Fibroblast of lung (primary cell): Measurements from ENCODE around the gene IL3. TPM values are rescaled to one million over a fixed set of nuclear protein-coding genes. Genes with fewer than 3 reads are reported as not detected.

Experiments used
- DNase-seq, 2 donors: peaks; one replicate each; pipeline versions ENCODE4 v3.0.0 to v3.0.0-alpha.2; 2010; ENCODE audit warnings: low read depth in 2 of 2
- H2AFZ ChIP-seq: 2 replicates; pipeline ENCODE4 v1.5.1; 2012; ENCODE audit warnings: low read length, control low read depth, inconsistent platforms
- H3K27ac ChIP-seq: 2 replicates; pipeline ENCODE4 v1.5.1; 2011; ENCODE audit warnings: low read length, control low read depth; ENCODE audit not compliant: insufficient read depth
- H3K27me3 ChIP-seq: 2 replicates; pipeline ENCODE4 v1.5.1; 2011; ENCODE audit warnings: mild to moderate bottlenecking, low read length; ENCODE audit not compliant: control insufficient read depth, insufficient read depth
- H3K36me3 ChIP-seq: 2 replicates; pipeline ENCODE4 v1.5.1; 2011; ENCODE audit warnings: low read length; ENCODE audit not compliant: control insufficient read depth, insufficient read depth
- H3K4me1 ChIP-seq: 2 replicates; pipeline ENCODE4 v1.5.1; 2011; ENCODE audit warnings: low read length; ENCODE audit not compliant: control insufficient read depth, insufficient read depth; ENCODE audit errors: extremely low read depth
- H3K4me2 ChIP-seq: 2 replicates; pipeline ENCODE4 v1.5.1; 2011; ENCODE audit warnings: low read length, control low read depth; ENCODE audit not compliant: insufficient read depth; ENCODE audit errors: extremely low read depth
- H3K4me3 ChIP-seq, 4 experiments: fragments of 200-600 bp in 1 of 4; sonication (generic) in 1 of 4; replicated peaks in 1 of 4; 2 replicates each; pipeline ENCODE4 v1.5.1; 2011 to 2016; ENCODE audit warnings: low read length in 4 of 4, low read depth in 3 of 4, mild to moderate bottlenecking in 3 of 4, control low read depth in 2 of 4, inconsistent platforms in 1 of 4, mixed read lengths in 1 of 4; ENCODE audit not compliant: insufficient read depth in 1 of 4; ENCODE audit errors: control extremely low read depth in 1 of 4
- H3K79me2 ChIP-seq: 2 replicates; pipeline ENCODE4 v1.5.1; 2012; ENCODE audit warnings: mild to moderate bottlenecking, low read length, inconsistent platforms; ENCODE audit not compliant: control insufficient read depth, insufficient read depth
- H3K9ac ChIP-seq: 2 replicates; pipeline ENCODE4 v1.5.1; 2011; ENCODE audit warnings: mild to moderate bottlenecking, low read length, control low read depth; ENCODE audit not compliant: insufficient read depth
- H3K9me3 ChIP-seq: 2 replicates; pipeline ENCODE4 v1.5.1; 2012; ENCODE audit warnings: low read depth, low read length; ENCODE audit not compliant: control insufficient read depth, insufficient read depth
- H4K20me1 ChIP-seq: 2 replicates; pipeline ENCODE4 v1.5.1; 2011; ENCODE audit warnings: low read length; ENCODE audit not compliant: control insufficient read depth, insufficient read depth; ENCODE audit errors: extremely low read depth
- EZH2 ChIP-seq: IDR thresholded peaks from 2 replicates; pipeline ENCODE4 v1.5.1; 2012; ENCODE audit warnings: low read length, control low read depth, mild to moderate bottlenecking; ENCODE audit errors: missing control alignments
- polyA plus RNA-seq, 2 donors: library from polyadenylated mRNA; depleted of rRNA in 1 of 2; stranded (reverse) in 1 of 2; unstranded in 1 of 2; fragments of >200 nt; gene quantifications; 2 replicates each; pipeline ENCODE4 v1.2.1, GENCODE V29; 2011 to 2012; ENCODE audit warnings: missing spikeins in 1 of 2
- total RNA-seq: library from RNA; depleted of rRNA; stranded (reverse); fragments of >200 nt; gene quantifications from 2 replicates; pipeline ENCODE4 v1.2.1, GENCODE V29; 2014
- TF ChIP-seq, protein P1 (sequence below), 2 donors: IDR thresholded peaks in 1 of 2; conservative IDR thresholded peaks in 1 of 2; 1 replicate in 1 of 2; 2 replicates in 1 of 2; pipeline ENCODE4 v1.5.1; 2011 to 2012; ENCODE audit warnings: low read length in 2 of 2, control low read depth in 1 of 2, inconsistent platforms in 1 of 2, low read depth in 1 of 2, mild to moderate bottlenecking in 1 of 2

Gene IL3
- total and polyA plus RNA-seq, 2 donors (not counting 1 experiment from before 2014, with no cell fraction given): not detected

DNA sequence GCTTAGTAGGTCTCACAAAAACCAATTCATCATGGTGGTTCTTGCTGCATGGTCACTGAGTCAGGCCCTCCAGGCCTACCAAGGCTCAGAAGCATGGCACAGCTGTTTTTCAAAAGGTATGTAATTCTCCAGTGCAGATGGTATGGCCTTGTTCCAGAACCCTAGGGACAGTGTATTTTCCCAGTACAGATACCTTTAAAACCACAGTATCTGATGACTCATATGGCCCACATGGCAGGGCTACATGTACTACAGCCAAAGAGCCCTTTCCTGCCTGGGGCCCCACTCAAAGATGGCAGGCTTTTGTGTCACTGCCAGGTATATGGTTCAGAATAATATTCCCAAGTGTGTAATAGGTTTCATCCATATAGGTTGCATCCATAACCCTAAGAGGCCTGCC lies 29.7 kb downstream of the IL3 start:
- no peaks in the 10 kb centered on the region for H4K20me1 ChIP-seq
- no peak for TF ChIP-seq EZH2
- TF ChIP-seq, protein P1, sequence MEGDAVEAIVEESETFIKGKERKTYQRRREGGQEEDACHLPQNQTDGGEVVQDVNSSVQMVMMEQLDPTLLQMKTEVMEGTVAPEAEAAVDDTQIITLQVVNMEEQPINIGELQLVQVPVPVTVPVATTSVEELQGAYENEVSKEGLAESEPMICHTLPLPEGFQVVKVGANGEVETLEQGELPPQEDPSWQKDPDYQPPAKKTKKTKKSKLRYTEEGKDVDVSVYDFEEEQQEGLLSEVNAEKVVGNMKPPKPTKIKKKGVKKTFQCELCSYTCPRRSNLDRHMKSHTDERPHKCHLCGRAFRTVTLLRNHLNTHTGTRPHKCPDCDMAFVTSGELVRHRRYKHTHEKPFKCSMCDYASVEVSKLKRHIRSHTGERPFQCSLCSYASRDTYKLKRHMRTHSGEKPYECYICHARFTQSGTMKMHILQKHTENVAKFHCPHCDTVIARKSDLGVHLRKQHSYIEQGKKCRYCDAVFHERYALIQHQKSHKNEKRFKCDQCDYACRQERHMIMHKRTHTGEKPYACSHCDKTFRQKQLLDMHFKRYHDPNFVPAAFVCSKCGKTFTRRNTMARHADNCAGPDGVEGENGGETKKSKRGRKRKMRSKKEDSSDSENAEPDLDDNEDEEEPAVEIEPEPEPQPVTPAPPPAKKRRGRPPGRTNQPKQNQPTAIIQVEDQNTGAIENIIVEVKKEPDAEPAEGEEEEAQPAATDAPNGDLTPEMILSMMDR (conservative IDR thresholded peaks at IDR 0.05 in 1 of 2, IDR thresholded peaks at IDR 0.05 in 1 of 2; ENCODE audit: low read depth in 1 of 2, low read length in 2 of 2): no peak
- no peak overlapping the region for H3K27ac ChIP-seq
- H3K9ac ChIP-seq: no peak overlapping the region
- H3K79me2 ChIP-seq: no peaks in the 10 kb centered on the region
- no peak overlapping the region for H3K4me2 ChIP-seq
- no peaks in the 10 kb centered on the region for H3K27me3 ChIP-seq
- no peaks in the 10 kb centered on the region for H3K36me3 ChIP-seq
- H2AFZ ChIP-seq: no peak overlapping the region
- peak; percentile 82 to 93 for DNase-seq
- no peak overlapping the region for H3K4me3 ChIP-seq
- H3K4me1 ChIP-seq: peaks cover 30% of the 10 kb centered on the region
- no peaks in the 10 kb centered on the region for H3K9me3 ChIP-seq

DNA sequence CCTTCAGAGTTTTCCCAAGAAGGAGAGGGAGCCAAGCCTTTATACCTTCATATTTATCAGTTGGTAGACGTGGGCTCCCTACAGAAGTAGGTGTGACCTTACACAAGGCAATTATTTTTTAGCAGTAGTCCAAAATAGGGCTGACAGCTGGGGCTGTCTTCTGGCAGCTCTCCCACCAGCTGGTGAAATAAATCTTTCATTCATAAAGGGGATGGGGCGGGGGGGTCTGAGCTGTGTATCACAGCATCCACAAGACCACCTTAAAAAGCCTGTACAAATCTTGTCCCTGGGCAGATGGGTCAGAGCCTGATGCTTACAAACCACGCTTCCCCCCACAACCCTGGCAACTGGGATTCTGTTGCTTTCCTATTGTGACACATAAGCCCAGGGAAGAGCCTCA lies 32.8 kb downstream of the IL3 start:
- TF ChIP-seq EZH2: no peak
- TF ChIP-seq, protein P1 (conservative IDR thresholded peaks at IDR 0.05 in 1 of 2, IDR thresholded peaks at IDR 0.05 in 1 of 2; ENCODE audit: low read depth in 1 of 2, low read length in 2 of 2): no peak
- H3K27ac ChIP-seq: no peak overlapping the region
- H3K4me2 ChIP-seq: no peak overlapping the region
- H3K4me3 ChIP-seq: no peak overlapping the region
- DNase-seq: no peak
- H3K9me3 ChIP-seq: no peaks in the 10 kb centered on the region
- no peak overlapping the region for H2AFZ ChIP-seq
- no peaks in the 10 kb centered on the region for H3K36me3 ChIP-seq
- H3K27me3 ChIP-seq: no peaks in the 10 kb centered on the region
- H4K20me1 ChIP-seq: no peaks in the 10 kb centered on the region
- H3K4me1 ChIP-seq: peaks cover 23% of the 10 kb centered on the region
- H3K9ac ChIP-seq: no peak overlapping the region
- H3K79me2 ChIP-seq: no peaks in the 10 kb centered on the region

DNA sequence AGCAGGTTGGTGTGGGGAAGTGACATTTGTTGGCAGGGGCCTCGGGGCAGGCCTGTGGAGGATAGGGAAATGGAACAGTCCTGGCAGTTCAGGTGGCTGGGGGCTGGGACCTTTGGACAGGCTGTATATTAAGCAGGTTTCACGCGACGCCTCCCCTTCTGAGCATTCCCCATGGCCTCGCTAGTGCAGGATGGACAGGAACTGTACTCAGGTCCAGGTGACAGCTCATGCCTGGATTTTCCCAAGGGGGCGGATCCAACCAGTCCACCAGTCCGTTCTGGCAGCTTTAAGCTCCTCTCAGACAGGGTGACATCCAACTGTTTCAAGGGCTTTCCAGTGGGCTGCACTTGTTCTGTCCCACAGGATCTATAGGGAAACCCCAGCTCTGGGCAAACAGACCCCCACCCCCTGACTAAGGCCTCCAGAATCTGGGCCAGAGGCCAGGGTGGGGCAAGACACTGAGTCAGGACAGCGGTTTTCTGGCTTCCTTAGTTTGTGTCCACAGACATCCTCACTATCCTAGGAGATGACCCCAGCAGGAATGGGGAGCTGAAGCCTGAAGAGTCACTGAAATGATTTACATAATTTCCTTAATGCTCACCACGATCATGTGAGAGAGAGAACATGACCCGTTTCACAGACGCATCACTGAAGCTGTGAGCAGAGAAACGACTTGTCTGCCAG lies 34.1 kb downstream of the IL3 start:
- H3K79me2 ChIP-seq: no peaks in the 10 kb centered on the region
- no peak for TF ChIP-seq EZH2
- TF ChIP-seq, protein P1 (conservative IDR thresholded peaks at IDR 0.05 in 1 of 2, IDR thresholded peaks at IDR 0.05 in 1 of 2; ENCODE audit: low read depth in 1 of 2, low read length in 2 of 2): no peak
- no peak overlapping the region for H3K9ac ChIP-seq
- peak overlapping the region; percentile 92 for H3K27ac ChIP-seq
- no peaks in the 10 kb centered on the region for H4K20me1 ChIP-seq
- peak overlapping the region; percentile 68 for H3K4me2 ChIP-seq
- peak; percentile 90 to 98 for DNase-seq
- H3K4me1 ChIP-seq: peaks cover 25% of the 10 kb centered on the region
- H3K36me3 ChIP-seq: no peaks in the 10 kb centered on the region
- H3K27me3 ChIP-seq: no peaks in the 10 kb centered on the region
- no peaks in the 10 kb centered on the region for H3K9me3 ChIP-seq
- no peak overlapping the region for H2AFZ ChIP-seq
- no peak overlapping the region for H3K4me3 ChIP-seq
